HG03439 (cell line): ENCODE data around the gene AQP11.
"Not testable (repeated sequence)": the region's sequence is repeated elsewhere in the genome, so short reads cannot be mapped to it uniquely, and the experiment has no call there.

ENCODE experiments used
- ATAC-seq: cut with Tn5 transposase; IDR thresholded peaks from one replicate; pipeline ENCODE4 v1.9.1; 2021; ENCODE audit warnings: mild to moderate bottlenecking, moderate library complexity; ENCODE audit not compliant: unreplicated experiment

Gene AQP11

GRCh38 chr11:77592727-77593126 is 3.0 kb downstream of the AQP11 start:
- ATAC-seq, result no peak

GRCh38 chr11:77593883-77594282 is 4.1 kb downstream of the AQP11 start:
- no peak for ATAC-seq

GRCh38 chr11:77596626-77597025 is 6.9 kb downstream of the AQP11 start:
- ATAC-seq, result no peak

- no peak for ATAC-seq
Observed at GRCh38 chr11:77598195-77598594, 8.4 kb downstream of the AQP11 start.

- ATAC-seq, result no peak
Observed at GRCh38 chr11:77602381-77603088, 12.8 kb downstream of the AQP11 start.

- ATAC-seq, result no peak
Observed at GRCh38 chr11:77604281-77604680, 14.5 kb downstream of the AQP11 start.

- no peak for ATAC-seq
Observed at GRCh38 chr11:77609234-77609633, 19.5 kb downstream of the AQP11 start.

GRCh38 chr11:77611921-77612320 is 22.2 kb downstream of the AQP11 start:
- ATAC-seq, result no peak

- no peak for ATAC-seq
Observed at GRCh38 chr11:77617892-77618291, 28.1 kb downstream of the AQP11 start.

- ATAC-seq, result no peak
Observed at GRCh38 chr11:77619576-77620198, 29.9 kb downstream of the AQP11 start.

GRCh38 chr11:77630157-77630710 is 40.5 kb downstream of the AQP11 start:
- no peak for ATAC-seq

GRCh38 chr11:77633926-77634325 is 44.2 kb downstream of the AQP11 start:
- ATAC-seq, result not testable (repeated sequence)

- ATAC-seq, result no peak
Observed at GRCh38 chr11:77636731-77637344, 47.1 kb downstream of the AQP11 start.

GRCh38 chr11:77637345-77638165 is 47.8 kb downstream of the AQP11 start, which contains the start of gene CLNS1A:
TSS of gene CLNS1A (minus strand) at chr11:77637794. CDS start at chr11:77637714, 80 bp downstream.
- ATAC-seq, result peak; percentile 95

- ATAC-seq, result no peak
Observed at GRCh38 chr11:77642228-77642627, 52.5 kb downstream of the AQP11 start.

GRCh38 chr11:77644887-77645286 is 55.1 kb downstream of the AQP11 start:
- ATAC-seq, result no peak

GRCh38 chr11:77647654-77648305 is 58.0 kb downstream of the AQP11 start:
- no peak for ATAC-seq

- ATAC-seq, result no peak
Observed at GRCh38 chr11:77650123-77650522, 60.4 kb downstream of the AQP11 start.

- no peak for ATAC-seq
Observed at GRCh38 chr11:77654770-77655434, 65.1 kb downstream of the AQP11 start.

- no peak for ATAC-seq
Observed at GRCh38 chr11:77656362-77656761, 66.6 kb downstream of the AQP11 start.
